Activated CD8-positive, alpha-beta T cell treated with anti-CD3 and anti-CD28 coated beads for 36 hours (primary cell): Measurements from ENCODE around the gene SLC35F3. TPM values are rescaled to one million over a fixed set of nuclear protein-coding genes. Genes with fewer than 3 reads are reported as not detected.

Experiments used
- ATAC-seq: fragments of 200-7000 bp; cut with Tn5 transposase; one replicate; pipeline ENCODE4 v1.10.0; 2021; ENCODE audit warnings: mild to moderate bottlenecking, moderate library complexity
- CTCF ChIA-PET: fragments of 350-600 bp; sonication (Branson Sonifier 250); formaldehyde crosslinking; loops from one replicate; lab custom pipeline; 2021; ENCODE audit warnings: antibody characterized with exemption; lab: Charles Lee
- POLR2A ChIA-PET: fragments of 350-600 bp; sonication (Branson Sonifier 250); formaldehyde crosslinking; loops from one replicate; lab custom pipeline; 2021; ENCODE audit warnings: antibody characterized with exemption; lab: Charles Lee
- DNase-seq: peaks from one replicate; pipeline ENCODE4 v3.0.0-alpha.2; 2020
- H3K27ac Mint-ChIP-seq: one replicate; pipeline ENCODE4 v1.8.0; 2021; ENCODE audit warnings: mild to moderate bottlenecking, mixed read lengths
- H3K27me3 Mint-ChIP-seq: one replicate; pipeline ENCODE4 v1.8.0; 2021; ENCODE audit warnings: mixed read lengths
- H3K36me3 Mint-ChIP-seq: one replicate; pipeline ENCODE4 v1.8.0; 2021; ENCODE audit warnings: low read depth, mixed read lengths
- H3K4me1 Mint-ChIP-seq: one replicate; pipeline ENCODE4 v1.8.0; 2021; ENCODE audit warnings: low read depth, mixed read lengths
- H3K4me3 Mint-ChIP-seq: one replicate; pipeline ENCODE4 v1.8.0; 2021; ENCODE audit warnings: mild to moderate bottlenecking, moderate library complexity, mixed read lengths
- H3K9me3 Mint-ChIP-seq: one replicate; pipeline ENCODE4 v1.8.0; 2021; ENCODE audit warnings: mixed read lengths
- CTCF ChIP-seq: fragments of 200-600 bp; IDR thresholded peaks from one replicate; pipeline ENCODE4 v1.8.0; 2022; ENCODE audit warnings: antibody characterized with exemption, mild to moderate bottlenecking
- intact Hi-C: fragments of 100-400 bp; cut with micrococcal nuclease; formaldehyde crosslinking; loops from one replicate; pipeline ENCODE4 v1.10.0; 2022
- total RNA-seq, 2 experiments: library from RNA; stranded (reverse); gene quantifications; one replicate each; pipeline ENCODE4 v1.2.3, GENCODE V29; 2021

The SLC35F3 gene
- total RNA-seq, 2 experiments from 2014 or later: 3.1 to 3.5 TPM

GRCh38 chr1:233959971-233960370 lies 55.5 kb downstream of the SLC35F3 start:
- Mint-ChIP-seq H3K9me3 (peaks cover 4% of the 10 kb centered on the region), H3K27ac (no peak overlapping the region), H3K36me3 (no peaks in the 10 kb centered on the region), H3K27me3 (peaks cover 4% of the 10 kb centered on the region), H3K4me3 (no peak overlapping the region), H3K4me1 (no peaks in the 10 kb centered on the region)
- DNase-seq: no peak
- POLR2A ChIA-PET: no interaction called here
- CTCF ChIA-PET: no interaction called here
- ATAC-seq: no peak
- intact Hi-C loops: no loop called here
- TF ChIP-seq CTCF: no peak

- TF ChIP-seq CTCF: no peak
- H3K27me3 Mint-ChIP-seq: peaks cover 4% of the 10 kb centered on the region
- H3K9me3 Mint-ChIP-seq: peaks cover 4% of the 10 kb centered on the region
- no peak overlapping the region for H3K4me3 Mint-ChIP-seq
- intact Hi-C loops: no loop called here
- POLR2A ChIA-PET: interaction anchor here (0.6 kb wide), 1 partner anchor 453 kb away, joined by 3 read pairs; no protein-coding TSS in a partner anchor
- H3K4me1 Mint-ChIP-seq: no peaks in the 10 kb centered on the region
- CTCF ChIA-PET: no interaction called here
- H3K36me3 Mint-ChIP-seq: no peaks in the 10 kb centered on the region
- DNase-seq (no peak), ATAC-seq (no peak)
- H3K27ac Mint-ChIP-seq: no peak overlapping the region
Measured at GRCh38 chr1:233960386-233960785, 55.9 kb downstream of the SLC35F3 start.

DNA sequence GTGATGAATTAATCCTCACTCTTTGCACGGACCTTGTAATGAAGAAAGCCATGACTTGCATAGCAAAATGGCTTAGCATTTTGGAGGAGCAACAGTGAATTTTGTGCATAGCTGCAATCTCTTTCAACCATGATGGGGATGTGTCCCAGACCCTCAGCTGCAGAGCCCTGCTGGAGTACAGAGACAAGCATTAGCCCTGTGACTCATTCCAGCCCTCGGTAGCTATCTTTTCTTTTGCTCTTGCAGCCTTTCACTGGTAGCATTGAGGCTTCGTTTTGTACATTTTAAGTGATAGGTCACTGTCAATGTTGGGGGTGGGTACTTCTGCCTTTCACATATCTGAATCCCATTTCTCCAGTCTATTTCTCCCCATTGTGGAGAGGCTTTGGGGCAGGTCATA lies 58.4 kb downstream of the SLC35F3 start:
- Mint-ChIP-seq H3K27me3 (peaks cover 6% of the 10 kb centered on the region), H3K27ac (no peak overlapping the region), H3K4me1 (no peaks in the 10 kb centered on the region), H3K9me3 (peaks cover 3% of the 10 kb centered on the region), H3K4me3 (no peak overlapping the region), H3K36me3 (no peaks in the 10 kb centered on the region)
- ChIA-PET CTCF (no interaction called here), POLR2A (no interaction called here)
- intact Hi-C loops: no loop called here
- ATAC-seq (no peak), DNase-seq (no peak)
- TF ChIP-seq CTCF: no peak

- Mint-ChIP-seq H3K9me3 (no peaks in the 10 kb centered on the region), H3K27ac (no peak overlapping the region), H3K27me3 (peaks cover 6% of the 10 kb centered on the region), H3K4me1 (no peaks in the 10 kb centered on the region), H3K36me3 (no peaks in the 10 kb centered on the region), H3K4me3 (no peak overlapping the region)
- POLR2A ChIA-PET: no interaction called here
- CTCF ChIA-PET: no interaction called here
- no peak for TF ChIP-seq CTCF
- ATAC-seq: no peak
- no peak for DNase-seq
- intact Hi-C loops: no loop called here
Measured at GRCh38 chr1:233965856-233966255, 61.4 kb downstream of the SLC35F3 start.

GRCh38 chr1:233971753-233972152 lies 67.3 kb downstream of the SLC35F3 start:
- Mint-ChIP-seq H3K4me3 (no peak overlapping the region), H3K36me3 (no peaks in the 10 kb centered on the region), H3K9me3 (no peaks in the 10 kb centered on the region), H3K27me3 (no peaks in the 10 kb centered on the region), H3K27ac (no peak overlapping the region), H3K4me1 (no peaks in the 10 kb centered on the region)
- POLR2A ChIA-PET: interaction anchor here (0.5 kb wide), 1 partner anchor 618 kb away, joined by 3 read pairs; no protein-coding TSS in a partner anchor
- TF ChIP-seq CTCF: no peak
- DNase-seq (no peak), ATAC-seq (no peak)
- intact Hi-C loops: no loop called here
- CTCF ChIA-PET: no interaction called here
